HepG2 (cell line): Measurements from ENCODE around the gene COA1. TPM values are rescaled to one million over a fixed set of nuclear protein-coding genes. Genes with fewer than 3 reads are reported as not detected.

Experiments used
- E2F5 ChIP-seq: sonication (generic); formaldehyde crosslinking; conservative IDR thresholded peaks from 2 replicates; pipeline ENCODE4 v1.4.0; 2020; ENCODE audit warnings: missing genetic modification reagents
- HDAC1 ChIP-seq: sonication (generic); formaldehyde crosslinking; IDR thresholded peaks from 2 replicates; pipeline ENCODE4 v1.5.1; 2020; ENCODE audit warnings: mild to moderate bottlenecking, missing genetic modification reagents
- HNRNPH1 ChIP-seq: fragments of 200-400 bp; formaldehyde crosslinking; optimal IDR thresholded peaks from 2 replicates; pipeline ENCODE3; 2017; ENCODE audit warnings: mild to moderate bottlenecking, low read depth, low read length
- MAZ ChIP-seq, 2 experiments: sonication (generic) in 1 of 2; formaldehyde crosslinking in 1 of 2; IDR thresholded peaks; 2 replicates each; pipeline versions ENCODE4 v1.5.0 to v1.6.1; 2012 to 2020; ENCODE audit warnings: low read depth in 2 of 2, mild to moderate bottlenecking in 2 of 2, borderline replicate concordance in 1 of 2, improper control_type of control experiment in 1 of 2, low read length in 1 of 2, missing genetic modification reagents in 1 of 2, moderate library complexity in 1 of 2
- MLXIP ChIP-seq: sonication (generic); formaldehyde crosslinking; IDR thresholded peaks from 2 replicates; pipeline ENCODE4 v1.9.0; 2021; ENCODE audit warnings: missing genetic modification reagents, borderline replicate concordance
- NR2F1 ChIP-seq, 2 experiments: fragments of 450-650 bp in 1 of 2; formaldehyde crosslinking in 1 of 2; IDR thresholded peaks; 2 replicates each; pipeline versions ENCODE4 v1.5.0 to v1.6.1; 2016 to 2020; ENCODE audit warnings: mild to moderate bottlenecking in 1 of 2, missing compliant biosample characterization in 1 of 2, missing genetic modification reagents in 1 of 2, moderate library complexity in 1 of 2
- NRL ChIP-seq: sonication (generic); formaldehyde crosslinking; IDR thresholded peaks from 2 replicates; pipeline ENCODE4 v1.5.0; 2020; ENCODE audit warnings: missing genetic modification reagents, mild to moderate bottlenecking, moderate library complexity, borderline replicate concordance
- PHF21A ChIP-seq: sonication (generic); formaldehyde crosslinking; IDR thresholded peaks from 2 replicates; pipeline ENCODE4 v1.5.0; 2020; ENCODE audit warnings: mild to moderate bottlenecking, missing genetic modification reagents
- ZFP91 ChIP-seq: sonication (generic); formaldehyde crosslinking; IDR thresholded peaks from 2 replicates; pipeline ENCODE4 v1.9.0; 2022; ENCODE audit warnings: missing genetic modification reagents, mild to moderate bottlenecking, borderline replicate concordance
- ZNF337 ChIP-seq: sonication (generic); formaldehyde crosslinking; IDR thresholded peaks from 2 replicates; pipeline ENCODE4 v1.5.1; 2020; ENCODE audit warnings: missing genetic modification reagents, low read depth, mild to moderate bottlenecking, borderline replicate concordance
- ZNF556 ChIP-seq: sonication (generic); formaldehyde crosslinking; IDR thresholded peaks from 2 replicates; pipeline ENCODE4 v1.4.0; 2020; ENCODE audit warnings: mild to moderate bottlenecking, missing genetic modification reagents, borderline replicate concordance
- ZNF652 ChIP-seq: IDR thresholded peaks from 2 replicates; pipeline ENCODE4 v1.6.1; 2016; ENCODE audit warnings: low read depth, borderline replicate concordance
- ZNF709 ChIP-seq: sonication (generic); formaldehyde crosslinking; IDR thresholded peaks from 2 replicates; pipeline ENCODE4 v1.5.0; 2020; ENCODE audit warnings: mild to moderate bottlenecking, missing genetic modification reagents
- ZNF800 ChIP-seq: sonication (generic); formaldehyde crosslinking; IDR thresholded peaks from 2 replicates; pipeline ENCODE4 v1.4.0; 2020; ENCODE audit warnings: missing genetic modification reagents
- polyA plus RNA-seq, 8 experiments: library from polyadenylated mRNA; depleted of rRNA in 3 of 8; stranded (reverse) in 7 of 8; unstranded in 1 of 8; fragments of >200 nt; fragmentation: Illumina TruSeq in 4 of 8; extraction: Trizol in 4 of 8; gene quantifications; 2 replicates each; pipeline versions ENCODE4 v1.2.1 to v1.2.3, GENCODE V29; 2011 to 2016; ENCODE audit warnings: low read depth in 4 of 8, missing spikeins in 1 of 8, mixed read lengths in 1 of 8; ENCODE audit not compliant: insufficient read depth in 1 of 8
- total RNA-seq, 5 experiments: library from RNA; depleted of rRNA; stranded (reverse); fragments of >200 nt; fragmentation: Illumina TruSeq; extraction: Trizol; gene quantifications; 2 replicates each; pipeline ENCODE4 v1.2.3, GENCODE V29; 2016; ENCODE audit warnings: low read depth in 1 of 5

The COA1 gene
- total and polyA plus RNA-seq, 2 of the 13 experiments (the other 11 are each of a cell fraction or from before 2014, with no cell fraction given) = 33.2 to 65.7 TPM

GRCh38 chr7:43750016-43750887, 20.9 kb upstream of the COA1 start (continued):
- TF ChIP-seq MLXIP (CRISPR knock-in tag) (no peak), ZNF556 (0 out of 2 replicates have a peak, but pooled peaks have one; percentile 30), ZNF652 (no peak), ZNF709 (CRISPR knock-in tag) (peak; percentile 10; the same call in 1 of the 2 replicates), ZNF337 (CRISPR knock-in tag) (no peak), PHF21A (no peak), NRL (CRISPR knock-in tag) (peak; percentile 72; the same call in 1 of the 2 replicates), HDAC1 (CRISPR knock-in tag) (0 out of 2 replicates have a peak, but pooled peaks have one; percentile 38), MAZ (IDR thresholded peaks at IDR 0.05; ENCODE audit: borderline replicate concordance, low read depth, low read length) (no peak; the same call in 1 of the 2 replicates), MAZ (CRISPR knock-in tag; IDR thresholded peaks at IDR 0.05; ENCODE audit: low read depth) (peak; percentile 50; the same call in 1 of the 2 replicates), ZNF800 (CRISPR knock-in tag) (no peak), ZFP91 (CRISPR knock-in tag) (peak; percentile 25; the same call in 1 of the 2 replicates), NR2F1 (CRISPR knock-in tag; IDR thresholded peaks at IDR 0.05) (no peak), E2F5 (CRISPR knock-in tag) (no peak), HNRNPH1 (no peak)
